Activated gamma-delta T cell (primary cell): Measurements from ENCODE around the gene FZD10.

Experiments
- DNase-seq: peaks from one replicate; lab custom pipeline; 2025; lab: John Stamatoyannopoulos, UW

FZD10 gene

GRCh38 chr12:130154276-130155070 is 7.8 kb upstream of the FZD10 start:
- DNase-seq: no peak

GRCh38 chr12:130155416-130156073 is 6.7 kb upstream of the FZD10 start:
- DNase-seq: no peak

GRCh38 chr12:130156652-130157275 is 5.5 kb upstream of the FZD10 start:
- no peak for DNase-seq

- no peak for DNase-seq
Observed at GRCh38 chr12:130157998-130158753, 4.1 kb upstream of the FZD10 start.

- DNase-seq: no peak
Observed at GRCh38 chr12:130158754-130159059, 3.6 kb upstream of the FZD10 start.

GRCh38 chr12:130160306-130160705 is 2.0 kb upstream of the FZD10 start:
- no peak for DNase-seq

GRCh38 chr12:130160711-130161231 is 1.5 kb upstream of the FZD10 start:
- no peak for DNase-seq

- no peak for DNase-seq
Observed at GRCh38 chr12:130161261-130162243, 712 bp upstream of the FZD10 start.

- DNase-seq: no peak
Observed at GRCh38 chr12:130162745-130163460, 639 bp downstream of the FZD10 start.

- no peak for DNase-seq
Observed at GRCh38 chr12:130163461-130164215, 1.4 kb downstream of the FZD10 start.

GRCh38 chr12:130164216-130164542 is 1.9 kb downstream of the FZD10 start:
- no peak for DNase-seq

- no peak for DNase-seq
Observed at GRCh38 chr12:130164936-130165335, 2.7 kb downstream of the FZD10 start.

GRCh38 chr12:130166306-130166705 is 4.0 kb downstream of the FZD10 start:
- no peak for DNase-seq

GRCh38 chr12:130167537-130167936 is 5.3 kb downstream of the FZD10 start:
- DNase-seq: no peak

GRCh38 chr12:130169256-130169655 is 7.0 kb downstream of the FZD10 start:
- DNase-seq: no peak

GRCh38 chr12:130169924-130170323 is 7.7 kb downstream of the FZD10 start:
- DNase-seq: no peak

GRCh38 chr12:130170611-130171010 is 8.3 kb downstream of the FZD10 start:
- no peak for DNase-seq

GRCh38 chr12:130177635-130178242 is 15.5 kb downstream of the FZD10 start:
- DNase-seq: no peak

GRCh38 chr12:130178282-130178681 is 16.0 kb downstream of the FZD10 start:
- DNase-seq: no peak
